Skeletal muscle satellite cell (primary cell): ENCODE results near the gene STK32C.

Experiments used
- H3K27me3 ChIP-seq: 2 replicates; pipeline ENCODE4 v1.7.0; 2013; ENCODE audit warnings: low read length; ENCODE audit not compliant: control insufficient read depth, insufficient read depth
- H3K36me3 ChIP-seq: 2 replicates; pipeline ENCODE4 v1.7.0; 2013; ENCODE audit warnings: mild to moderate bottlenecking, control low read depth, low read length; ENCODE audit not compliant: insufficient read depth
- H3K4me1 ChIP-seq: 2 replicates; pipeline ENCODE4 v1.7.0; 2013; ENCODE audit warnings: low read length; ENCODE audit not compliant: control insufficient read depth, insufficient read depth
- H3K4me2 ChIP-seq: 2 replicates; pipeline ENCODE4 v1.7.0; 2013; ENCODE audit warnings: mild to moderate bottlenecking, low read length
- H3K4me3 ChIP-seq: 2 replicates; pipeline ENCODE4 v1.7.0; 2013; ENCODE audit warnings: low read length
- H3K9ac ChIP-seq: 2 replicates; pipeline ENCODE4 v1.7.0; 2013; ENCODE audit warnings: mild to moderate bottlenecking, low read depth, low read length, moderate library complexity
- H3K9me3 ChIP-seq: replicated peaks from 2 replicates; pipeline ENCODE4 v1.7.0; 2013; ENCODE audit warnings: mild to moderate bottlenecking, control low read depth, low read length

STK32C gene

GRCh38 chr10:132198068-132198370 lies 109.7 kb downstream of the STK32C start:
- no peak overlapping the region for H3K9ac ChIP-seq
- H3K36me3 ChIP-seq, result no peaks in the 10 kb centered on the region
- H3K4me3 ChIP-seq, result no peak overlapping the region
- no peaks in the 10 kb centered on the region for H3K4me1 ChIP-seq
- H3K4me2 ChIP-seq, result no peak overlapping the region
- H3K9me3 ChIP-seq, result no peaks in the 10 kb centered on the region
- H3K27me3 ChIP-seq, result no peaks in the 10 kb centered on the region

GRCh38 chr10:132197271-132198067 lies 110.3 kb downstream of the STK32C start:
- no peak overlapping the region for H3K4me3 ChIP-seq
- no peak overlapping the region for H3K9ac ChIP-seq
- H3K4me2 ChIP-seq, result no peak overlapping the region
- H3K27me3 ChIP-seq, result no peaks in the 10 kb centered on the region
- no peaks in the 10 kb centered on the region for H3K9me3 ChIP-seq
- H3K4me1 ChIP-seq, result no peaks in the 10 kb centered on the region
- H3K36me3 ChIP-seq, result no peaks in the 10 kb centered on the region

GRCh38 chr10:132196178-132197113 lies 111.3 kb downstream of the STK32C start:
- Histone ChIP-seq H3K9me3 (no peaks in the 10 kb centered on the region), H3K4me2 (no peak overlapping the region), H3K9ac (no peak overlapping the region), H3K4me1 (no peaks in the 10 kb centered on the region), H3K4me3 (no peak overlapping the region), H3K27me3 (no peaks in the 10 kb centered on the region), H3K36me3 (no peaks in the 10 kb centered on the region)

GRCh38 chr10:132195366-132196075 lies 112.2 kb downstream of the STK32C start:
- no peaks in the 10 kb centered on the region for H3K36me3 ChIP-seq
- H3K4me3 ChIP-seq, result no peak overlapping the region
- no peak overlapping the region for H3K9ac ChIP-seq
- no peaks in the 10 kb centered on the region for H3K4me1 ChIP-seq
- H3K9me3 ChIP-seq, result no peaks in the 10 kb centered on the region
- H3K27me3 ChIP-seq, result no peaks in the 10 kb centered on the region
- H3K4me2 ChIP-seq, result no peak overlapping the region

GRCh38 chr10:132194726-132195125 lies 113.0 kb downstream of the STK32C start:
- Histone ChIP-seq H3K9me3 (no peaks in the 10 kb centered on the region), H3K9ac (no peak overlapping the region), H3K4me1 (no peaks in the 10 kb centered on the region), H3K4me2 (no peak overlapping the region), H3K27me3 (peaks cover under 1% of the 10 kb centered on the region), H3K4me3 (no peak overlapping the region), H3K36me3 (no peaks in the 10 kb centered on the region)

- no peaks in the 10 kb centered on the region for H3K4me1 ChIP-seq
- H3K27me3 ChIP-seq, result peaks cover 5% of the 10 kb centered on the region
- no peak overlapping the region for H3K4me2 ChIP-seq
- H3K36me3 ChIP-seq, result no peaks in the 10 kb centered on the region
- H3K9ac ChIP-seq, result no peak overlapping the region
- no peak overlapping the region for H3K4me3 ChIP-seq
- H3K9me3 ChIP-seq, result no peaks in the 10 kb centered on the region
These were observed 113.7 kb downstream of the STK32C start for GRCh38 chr10:132193907-132194552.

GRCh38 chr10:132192991-132193665 lies 114.6 kb downstream of the STK32C start:
- H3K27me3 ChIP-seq, result peaks cover 9% of the 10 kb centered on the region
- H3K9ac ChIP-seq, result no peak overlapping the region
- H3K4me3 ChIP-seq, result no peak overlapping the region
- no peaks in the 10 kb centered on the region for H3K36me3 ChIP-seq
- H3K4me2 ChIP-seq, result no peak overlapping the region
- H3K4me1 ChIP-seq, result no peaks in the 10 kb centered on the region
- no peaks in the 10 kb centered on the region for H3K9me3 ChIP-seq

GRCh38 chr10:132192076-132192975 lies 115.4 kb downstream of the STK32C start:
- Histone ChIP-seq H3K9me3 (no peaks in the 10 kb centered on the region), H3K27me3 (peaks cover 17% of the 10 kb centered on the region), H3K4me2 (no peak overlapping the region), H3K36me3 (no peaks in the 10 kb centered on the region), H3K9ac (no peak overlapping the region), H3K4me1 (no peaks in the 10 kb centered on the region), H3K4me3 (no peak overlapping the region)

GRCh38 chr10:132189810-132190422 lies 117.8 kb downstream of the STK32C start:
- no peaks in the 10 kb centered on the region for H3K36me3 ChIP-seq
- H3K4me2 ChIP-seq, result no peak overlapping the region
- H3K27me3 ChIP-seq, result peaks cover 27% of the 10 kb centered on the region
- peaks cover 5% of the 10 kb centered on the region for H3K4me1 ChIP-seq
- no peak overlapping the region for H3K4me3 ChIP-seq
- no peak overlapping the region for H3K9ac ChIP-seq
- no peaks in the 10 kb centered on the region for H3K9me3 ChIP-seq

GRCh38 chr10:132189016-132189415 lies 118.7 kb downstream of the STK32C start:
- Histone ChIP-seq H3K4me2 (no peak overlapping the region), H3K4me3 (no peak overlapping the region), H3K9me3 (no peaks in the 10 kb centered on the region), H3K36me3 (no peaks in the 10 kb centered on the region), H3K4me1 (peaks cover 5% of the 10 kb centered on the region), H3K9ac (no peak overlapping the region), H3K27me3 (peaks cover 33% of the 10 kb centered on the region)
